HepG2 (cell line): Measurements from ENCODE around the gene ELP5. TPM values are rescaled to one million over a fixed set of nuclear protein-coding genes. Genes with fewer than 3 reads are reported as not detected.

Experiments
- ETV5 ChIP-seq: IDR thresholded peaks from 2 replicates; pipeline ENCODE4 v1.6.1; 2018; ENCODE audit warnings: missing biosample characterization, missing genetic modification reagents, inconsistent platforms, borderline replicate concordance
- HCFC1 ChIP-seq: fragments of 150-350 bp; IDR thresholded peaks from 2 replicates; pipeline ENCODE4 v1.6.1; 2014; ENCODE audit warnings: low read depth, low read length
- MED13 ChIP-seq: sonication (generic); formaldehyde crosslinking; IDR thresholded peaks from 2 replicates; pipeline ENCODE4 v1.5.0; 2020; ENCODE audit warnings: missing genetic modification reagents
- NFATC3 ChIP-seq: sonication (generic); formaldehyde crosslinking; IDR thresholded peaks from 2 replicates; pipeline ENCODE4 v1.5.1; 2020; ENCODE audit warnings: mild to moderate bottlenecking, missing genetic modification reagents
- NR2F6 ChIP-seq, 2 experiments: IDR thresholded peaks; 2 replicates each; pipeline ENCODE4 v1.6.1; 2016; ENCODE audit warnings: antibody characterized with exemption in 1 of 2, mild to moderate bottlenecking in 1 of 2
- RARG ChIP-seq: sonication (generic); formaldehyde crosslinking; IDR thresholded peaks from 2 replicates; pipeline ENCODE4 v1.4.0; 2020; ENCODE audit warnings: low read depth, mild to moderate bottlenecking, missing genetic modification reagents
- TOE1 ChIP-seq: sonication (generic); formaldehyde crosslinking; IDR thresholded peaks from 2 replicates; pipeline ENCODE4 v1.4.0; 2020; ENCODE audit warnings: mild to moderate bottlenecking, missing genetic modification reagents
- ZBTB20 ChIP-seq: sonication (generic); formaldehyde crosslinking; IDR thresholded peaks from 2 replicates; pipeline ENCODE4 v1.8.1; 2023; ENCODE audit warnings: missing genetic modification reagents, low read depth, mild to moderate bottlenecking, borderline replicate concordance
- ZFP90 ChIP-seq: sonication (generic); formaldehyde crosslinking; IDR thresholded peaks from 2 replicates; pipeline ENCODE4 v1.8.0; 2022; ENCODE audit warnings: missing genetic modification reagents, mild to moderate bottlenecking, inconsistent platforms, borderline replicate concordance
- ZNF12 ChIP-seq: sonication (generic); formaldehyde crosslinking; IDR thresholded peaks from 2 replicates; pipeline ENCODE4 v1.5.0; 2020; ENCODE audit warnings: missing genetic modification reagents
- ZNF589 ChIP-seq: sonication (generic); formaldehyde crosslinking; conservative IDR thresholded peaks from 2 replicates; pipeline ENCODE4 v1.8.0; 2022; ENCODE audit warnings: mild to moderate bottlenecking, moderate library complexity, missing genetic modification reagents
- ZNF672 ChIP-seq: sonication (generic); formaldehyde crosslinking; IDR thresholded peaks from 2 replicates; pipeline ENCODE4 v1.8.1; 2022; ENCODE audit warnings: missing genetic modification reagents
- ZNF720 ChIP-seq: sonication (generic); formaldehyde crosslinking; IDR thresholded peaks from 2 replicates; pipeline ENCODE4 v1.4.0; 2020; ENCODE audit warnings: missing genetic modification reagents
- polyA plus RNA-seq, 8 experiments: library from polyadenylated mRNA; depleted of rRNA in 3 of 8; stranded (reverse) in 7 of 8; unstranded in 1 of 8; fragments of >200 nt; fragmentation: Illumina TruSeq in 4 of 8; extraction: Trizol in 4 of 8; gene quantifications; 2 replicates each; pipeline versions ENCODE4 v1.2.1 to v1.2.3, GENCODE V29; 2011 to 2016; ENCODE audit warnings: low read depth in 4 of 8, missing spikeins in 1 of 8, mixed read lengths in 1 of 8; ENCODE audit not compliant: insufficient read depth in 1 of 8
- total RNA-seq, 5 experiments: library from RNA; depleted of rRNA; stranded (reverse); fragments of >200 nt; fragmentation: Illumina TruSeq; extraction: Trizol; gene quantifications; 2 replicates each; pipeline ENCODE4 v1.2.3, GENCODE V29; 2016; ENCODE audit warnings: low read depth in 1 of 5
- TF ChIP-seq, protein P1 (sequence below): sonication (generic); formaldehyde crosslinking; IDR thresholded peaks from 2 replicates; pipeline ENCODE4 v1.8.0; 2023; ENCODE audit warnings: mild to moderate bottlenecking, missing genetic modification reagents
- TF ChIP-seq, protein P2 (sequence below): sonication (generic); IDR thresholded peaks from 2 replicates; pipeline ENCODE4 v1.6.1; 2016; ENCODE audit warnings: low read depth, borderline replicate concordance
- TF ChIP-seq, protein P3 (sequence below): sonication (generic); formaldehyde crosslinking; IDR thresholded peaks from 2 replicates; pipeline ENCODE4 v1.4.0; 2020; ENCODE audit warnings: missing genetic modification reagents, mild to moderate bottlenecking, borderline replicate concordance
- TF ChIP-seq, protein P4 (sequence below): sonication (generic); formaldehyde crosslinking; IDR thresholded peaks from 2 replicates; pipeline ENCODE4 v1.4.0; 2020; ENCODE audit warnings: missing genetic modification reagents

ELP5 gene
- total and polyA plus RNA-seq, 2 of the 13 experiments (the other 11 are each of a cell fraction or from before 2014, with no cell fraction given): 67.6 to 69.8 TPM

DNA sequence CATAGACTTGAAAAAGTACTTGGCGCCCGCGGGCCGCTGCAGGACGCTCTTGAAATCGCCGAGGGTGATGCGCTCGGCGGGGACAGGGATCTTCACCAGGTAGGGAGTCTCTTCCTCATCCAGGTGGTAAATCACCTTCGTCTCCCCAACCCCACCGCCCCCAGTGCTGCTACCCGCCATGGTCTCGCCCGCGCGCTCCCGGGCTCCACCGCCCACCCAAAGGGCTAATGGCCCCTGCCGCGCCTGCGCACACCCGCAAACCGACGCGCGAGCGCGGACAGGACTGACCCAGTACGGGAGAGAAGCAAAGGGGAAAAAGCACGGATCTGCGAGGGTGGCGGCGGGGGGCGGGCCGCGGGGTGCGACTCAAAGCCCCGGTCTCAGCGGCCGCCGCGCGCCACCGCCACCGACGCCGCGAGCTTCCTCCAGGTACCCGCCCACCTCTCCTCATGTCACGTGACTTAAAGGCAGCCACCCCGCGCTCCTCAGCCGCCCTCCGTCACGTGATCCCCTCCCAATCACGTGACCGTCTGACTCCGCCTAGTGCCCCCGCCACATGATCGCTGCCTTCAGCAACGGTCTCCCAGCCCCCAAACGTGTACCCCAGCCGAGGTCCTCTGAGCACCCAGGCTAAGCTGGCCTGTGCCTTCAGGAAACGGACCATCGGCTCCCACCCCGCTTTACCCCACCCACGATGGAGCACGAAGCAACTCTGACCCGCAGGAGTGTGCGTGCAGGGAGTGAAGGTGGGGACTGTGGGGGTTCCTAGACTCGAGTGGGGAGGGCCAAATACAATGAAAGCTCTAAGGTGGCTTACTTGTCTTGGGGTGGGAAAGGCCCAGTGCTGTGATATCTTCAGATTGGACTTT is 17.7 kb upstream of the ELP5 start, which contains the start of gene DVL2 (continued):
- peak; percentile 28; the same call in 1 of the 2 replicates for TF ChIP-seq ETV5 (CRISPR knock-in tag)
- TF ChIP-seq, protein P1, sequence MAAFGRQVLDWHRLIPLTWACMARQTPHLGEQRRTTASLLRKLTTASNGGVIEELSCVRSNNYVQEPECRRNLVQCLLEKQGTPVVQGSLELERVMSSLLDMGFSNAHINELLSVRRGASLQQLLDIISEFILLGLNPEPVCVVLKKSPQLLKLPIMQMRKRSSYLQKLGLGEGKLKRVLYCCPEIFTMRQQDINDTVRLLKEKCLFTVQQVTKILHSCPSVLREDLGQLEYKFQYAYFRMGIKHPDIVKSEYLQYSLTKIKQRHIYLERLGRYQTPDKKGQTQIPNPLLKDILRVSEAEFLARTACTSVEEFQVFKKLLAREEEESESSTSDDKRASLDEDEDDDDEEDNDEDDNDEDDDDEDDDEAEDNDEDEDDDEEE (CRISPR knock-in tag): 0 out of 2 replicates have a peak, but pooled peaks have one; percentile 76
- no peak for TF ChIP-seq NFATC3 (CRISPR knock-in tag)
- TF ChIP-seq HCFC1: peak; percentile 48; the same call in 1 of the 2 replicates
- 0 out of 2 replicates have a peak, but pooled peaks have one; percentile 74 for TF ChIP-seq ZNF672 (CRISPR knock-in tag)
- TF ChIP-seq, protein P2, sequence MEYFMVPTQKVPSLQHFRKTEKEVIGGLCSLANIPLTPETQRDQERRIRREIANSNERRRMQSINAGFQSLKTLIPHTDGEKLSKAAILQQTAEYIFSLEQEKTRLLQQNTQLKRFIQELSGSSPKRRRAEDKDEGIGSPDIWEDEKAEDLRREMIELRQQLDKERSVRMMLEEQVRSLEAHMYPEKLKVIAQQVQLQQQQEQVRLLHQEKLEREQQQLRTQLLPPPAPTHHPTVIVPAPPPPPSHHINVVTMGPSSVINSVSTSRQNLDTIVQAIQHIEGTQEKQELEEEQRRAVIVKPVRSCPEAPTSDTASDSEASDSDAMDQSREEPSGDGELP: peak; percentile 62; the same call in 1 of the 2 replicates
- TF ChIP-seq, protein P3, sequence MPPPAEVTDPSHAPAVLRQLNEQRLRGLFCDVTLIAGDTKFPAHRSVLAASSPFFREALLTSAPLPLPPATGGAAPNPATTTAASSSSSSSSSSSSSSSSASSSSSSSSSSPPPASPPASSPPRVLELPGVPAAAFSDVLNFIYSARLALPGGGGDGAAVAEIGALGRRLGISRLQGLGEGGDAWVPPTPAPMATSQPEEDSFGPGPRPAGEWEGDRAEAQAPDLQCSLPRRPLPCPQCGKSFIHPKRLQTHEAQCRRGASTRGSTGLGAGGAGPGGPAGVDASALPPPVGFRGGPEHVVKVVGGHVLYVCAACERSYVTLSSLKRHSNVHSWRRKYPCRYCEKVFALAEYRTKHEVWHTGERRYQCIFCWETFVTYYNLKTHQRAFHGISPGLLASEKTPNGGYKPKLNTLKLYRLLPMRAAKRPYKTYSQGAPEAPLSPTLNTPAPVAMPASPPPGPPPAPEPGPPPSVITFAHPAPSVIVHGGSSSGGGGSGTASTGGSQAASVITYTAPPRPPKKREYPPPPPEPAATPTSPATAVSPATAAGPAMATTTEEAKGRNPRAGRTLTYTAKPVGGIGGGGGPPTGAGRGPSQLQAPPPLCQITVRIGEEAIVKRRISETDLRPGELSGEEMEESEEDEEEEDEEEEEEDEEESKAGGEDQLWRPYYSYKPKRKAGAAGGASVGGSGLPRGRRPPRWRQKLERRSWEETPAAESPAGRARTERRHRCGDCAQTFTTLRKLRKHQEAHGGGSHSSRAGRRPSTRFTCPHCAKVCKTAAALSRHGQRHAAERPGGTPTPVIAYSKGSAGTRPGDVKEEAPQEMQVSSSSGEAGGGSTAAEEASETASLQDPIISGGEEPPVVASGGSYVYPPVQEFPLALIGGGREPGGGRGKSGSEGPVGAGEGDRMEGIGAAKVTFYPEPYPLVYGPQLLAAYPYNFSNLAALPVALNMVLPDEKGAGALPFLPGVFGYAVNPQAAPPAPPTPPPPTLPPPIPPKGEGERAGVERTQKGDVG: peak; percentile 52; the same call in 1 of the 2 replicates
- peak; percentile 77; the same call in 1 of the 2 replicates for TF ChIP-seq ZNF720
- TF ChIP-seq, protein P4, sequence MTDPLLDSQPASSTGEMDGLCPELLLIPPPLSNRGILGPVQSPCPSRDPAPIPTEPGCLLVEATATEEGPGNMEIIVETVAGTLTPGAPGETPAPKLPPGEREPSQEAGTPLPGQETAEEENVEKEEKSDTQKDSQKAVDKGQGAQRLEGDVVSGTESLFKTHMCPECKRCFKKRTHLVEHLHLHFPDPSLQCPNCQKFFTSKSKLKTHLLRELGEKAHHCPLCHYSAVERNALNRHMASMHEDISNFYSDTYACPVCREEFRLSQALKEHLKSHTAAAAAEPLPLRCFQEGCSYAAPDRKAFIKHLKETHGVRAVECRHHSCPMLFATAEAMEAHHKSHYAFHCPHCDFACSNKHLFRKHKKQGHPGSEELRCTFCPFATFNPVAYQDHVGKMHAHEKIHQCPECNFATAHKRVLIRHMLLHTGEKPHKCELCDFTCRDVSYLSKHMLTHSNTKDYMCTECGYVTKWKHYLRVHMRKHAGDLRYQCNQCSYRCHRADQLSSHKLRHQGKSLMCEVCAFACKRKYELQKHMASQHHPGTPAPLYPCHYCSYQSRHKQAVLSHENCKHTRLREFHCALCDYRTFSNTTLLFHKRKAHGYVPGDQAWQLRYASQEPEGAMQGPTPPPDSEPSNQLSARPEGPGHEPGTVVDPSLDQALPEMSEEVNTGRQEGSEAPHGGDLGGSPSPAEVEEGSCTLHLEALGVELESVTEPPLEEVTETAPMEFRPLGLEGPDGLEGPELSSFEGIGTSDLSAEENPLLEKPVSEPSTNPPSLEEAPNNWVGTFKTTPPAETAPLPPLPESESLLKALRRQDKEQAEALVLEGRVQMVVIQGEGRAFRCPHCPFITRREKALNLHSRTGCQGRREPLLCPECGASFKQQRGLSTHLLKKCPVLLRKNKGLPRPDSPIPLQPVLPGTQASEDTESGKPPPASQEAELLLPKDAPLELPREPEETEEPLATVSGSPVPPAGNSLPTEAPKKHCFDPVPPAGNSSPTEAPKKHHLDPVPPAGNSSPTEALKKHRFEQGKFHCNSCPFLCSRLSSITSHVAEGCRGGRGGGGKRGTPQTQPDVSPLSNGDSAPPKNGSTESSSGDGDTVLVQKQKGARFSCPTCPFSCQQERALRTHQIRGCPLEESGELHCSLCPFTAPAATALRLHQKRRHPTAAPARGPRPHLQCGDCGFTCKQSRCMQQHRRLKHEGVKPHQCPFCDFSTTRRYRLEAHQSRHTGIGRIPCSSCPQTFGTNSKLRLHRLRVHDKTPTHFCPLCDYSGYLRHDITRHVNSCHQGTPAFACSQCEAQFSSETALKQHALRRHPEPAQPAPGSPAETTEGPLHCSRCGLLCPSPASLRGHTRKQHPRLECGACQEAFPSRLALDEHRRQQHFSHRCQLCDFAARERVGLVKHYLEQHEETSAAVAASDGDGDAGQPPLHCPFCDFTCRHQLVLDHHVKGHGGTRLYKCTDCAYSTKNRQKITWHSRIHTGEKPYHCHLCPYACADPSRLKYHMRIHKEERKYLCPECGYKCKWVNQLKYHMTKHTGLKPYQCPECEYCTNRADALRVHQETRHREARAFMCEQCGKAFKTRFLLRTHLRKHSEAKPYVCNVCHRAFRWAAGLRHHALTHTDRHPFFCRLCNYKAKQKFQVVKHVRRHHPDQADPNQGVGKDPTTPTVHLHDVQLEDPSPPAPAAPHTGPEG: peak; percentile 73; the same call in 1 of the 2 replicates
- TF ChIP-seq ZFP90 (CRISPR knock-in tag): 0 out of 2 replicates have a peak, but pooled peaks have one; percentile 57
- TF ChIP-seq ZBTB20 (CRISPR knock-in tag): no peak
- TF ChIP-seq RARG (CRISPR knock-in tag): peak; percentile 60; the same call in 1 of the 2 replicates
- TF ChIP-seq ZNF12 (CRISPR knock-in tag): no peak; the same call in 1 of the 2 replicates
- 0 out of 2 replicates have a peak, but pooled peaks have one; percentile 75 for TF ChIP-seq TOE1 (CRISPR knock-in tag)
- TF ChIP-seq MED13 (CRISPR knock-in tag): peak; percentile 53; the same call in 1 of the 2 replicates
- no peak for TF ChIP-seq NR2F6 (IDR thresholded peaks at IDR 0.05)
- peak; percentile 58; the same call in 1 of the 2 replicates for TF ChIP-seq NR2F6 (CRISPR knock-in tag; IDR thresholded peaks at IDR 0.05)
- peak; percentile 78; the same call in 1 of the 2 replicates for TF ChIP-seq ZNF589
